ENCODE measurements around the gene GGN.

GGN gene

GRCh38 chr19:38381138-38381537 is 6.7 kb downstream of the GGN start:
- no peaks in the 10 kb centered on the region for H3K9me3 ChIP-seq (ENCODE audit: insufficient read depth, low read length)
- no peak for TF ChIP-seq YY1 (IDR thresholded peaks at IDR 0.05; ENCODE audit: insufficient read depth, insufficient read length)
- DNase-seq (ENCODE audit: low read depth, low spot score) = no peak
- peaks cover 5% of the 10 kb centered on the region for H3K4me1 ChIP-seq (ENCODE audit: insufficient read depth, insufficient read length)
- H3K27me3 ChIP-seq (ENCODE audit: insufficient read depth, insufficient read length) = no peaks in the 10 kb centered on the region
- no peak overlapping the region for H3K9ac ChIP-seq (ENCODE audit: insufficient read length, low read depth)
- H3K36me3 ChIP-seq (ENCODE audit: insufficient read depth, insufficient read length, low read length) = peaks cover 75% of the 10 kb centered on the region
- H3K4me3 ChIP-seq (ENCODE audit: insufficient read length, low read depth) = no peak overlapping the region

GRCh38 chr19:38378866-38379265 is 9.0 kb downstream of the GGN start:
- no peaks in the 10 kb centered on the region for H3K27me3 ChIP-seq (ENCODE audit: insufficient read depth, insufficient read length)
- no peak for DNase-seq (ENCODE audit: low read depth, low spot score)
- H3K9me3 ChIP-seq (ENCODE audit: insufficient read depth, low read length) = no peaks in the 10 kb centered on the region
- no peaks in the 10 kb centered on the region for H3K4me1 ChIP-seq (ENCODE audit: insufficient read depth, insufficient read length)
- peaks cover 64% of the 10 kb centered on the region for H3K36me3 ChIP-seq (ENCODE audit: insufficient read depth, insufficient read length, low read length)
- H3K9ac ChIP-seq (ENCODE audit: insufficient read length, low read depth) = no peak overlapping the region
- no peak overlapping the region for H3K4me3 ChIP-seq (ENCODE audit: insufficient read length, low read depth)
- no peak for TF ChIP-seq ZNF274 (IDR thresholded peaks at IDR 0.05; ENCODE audit: low read depth, low read length)
- TF ChIP-seq YY1 (IDR thresholded peaks at IDR 0.05; ENCODE audit: insufficient read depth, insufficient read length) = no peak
- TF ChIP-seq SUZ12 (IDR thresholded peaks at IDR 0.05; ENCODE audit: extremely low read depth, insufficient read depth, insufficient read length) = no peak

- Histone ChIP-seq H3K36me3 (ENCODE audit: insufficient read depth, insufficient read length, low read length) (peaks cover 48% of the 10 kb centered on the region), H3K9ac (ENCODE audit: insufficient read length, low read depth) (no peak overlapping the region)
- TF ChIP-seq YY1 (IDR thresholded peaks at IDR 0.05; ENCODE audit: insufficient read depth, insufficient read length) (no peak), ZNF274 (IDR thresholded peaks at IDR 0.05; ENCODE audit: low read depth, low read length) (no peak), SUZ12 (IDR thresholded peaks at IDR 0.05; ENCODE audit: extremely low read depth, insufficient read depth, insufficient read length) (no peak)
These were observed 10.8 kb downstream of the GGN start for GRCh38 chr19:38377052-38377451.

GRCh38 chr19:38376576-38376975 is 11.3 kb downstream of the GGN start:
- no peak for TF ChIP-seq YY1 (IDR thresholded peaks at IDR 0.05; ENCODE audit: insufficient read depth, insufficient read length)
- peaks cover 44% of the 10 kb centered on the region for H3K36me3 ChIP-seq (ENCODE audit: insufficient read depth, insufficient read length, low read length)
- no peak for DNase-seq (ENCODE audit: low read depth, low spot score)
- no peak overlapping the region for H3K9ac ChIP-seq (ENCODE audit: insufficient read length, low read depth)
- H3K4me3 ChIP-seq (ENCODE audit: insufficient read length, low read depth) = no peak overlapping the region
- no peaks in the 10 kb centered on the region for H3K9me3 ChIP-seq (ENCODE audit: insufficient read depth, low read length)
- no peaks in the 10 kb centered on the region for H3K27me3 ChIP-seq (ENCODE audit: insufficient read depth, insufficient read length)
- H3K4me1 ChIP-seq (ENCODE audit: insufficient read depth, insufficient read length) = no peaks in the 10 kb centered on the region

More at GRCh38 chr19:38377052-38377451, 10.8 kb downstream of the GGN start:
- H3K9me3 ChIP-seq (ENCODE audit: insufficient read depth, low read length) = no peaks in the 10 kb centered on the region
- no peaks in the 10 kb centered on the region for H3K27me3 ChIP-seq (ENCODE audit: insufficient read depth, insufficient read length)
- no peak for DNase-seq (ENCODE audit: low read depth, low spot score)
- no peaks in the 10 kb centered on the region for H3K4me1 ChIP-seq (ENCODE audit: insufficient read depth, insufficient read length)
- no peak overlapping the region for H3K4me3 ChIP-seq (ENCODE audit: insufficient read length, low read depth)

GRCh38 chr19:38375748-38376147 is 12.1 kb downstream of the GGN start:
- Histone ChIP-seq H3K9me3 (ENCODE audit: insufficient read depth, low read length) (no peaks in the 10 kb centered on the region), H3K36me3 (ENCODE audit: insufficient read depth, insufficient read length, low read length) (peaks cover 35% of the 10 kb centered on the region), H3K27me3 (ENCODE audit: insufficient read depth, insufficient read length) (no peaks in the 10 kb centered on the region), H3K9ac (ENCODE audit: insufficient read length, low read depth) (peak overlapping the region; percentile 96), H3K4me3 (ENCODE audit: insufficient read length, low read depth) (peak overlapping the region; percentile 73), H3K4me1 (ENCODE audit: insufficient read depth, insufficient read length) (no peaks in the 10 kb centered on the region)
- no peak for DNase-seq (ENCODE audit: low read depth, low spot score)
- TF ChIP-seq SUZ12 (IDR thresholded peaks at IDR 0.05; ENCODE audit: extremely low read depth, insufficient read depth, insufficient read length) (no peak), ZNF274 (IDR thresholded peaks at IDR 0.05; ENCODE audit: low read depth, low read length) (no peak), YY1 (IDR thresholded peaks at IDR 0.05; ENCODE audit: insufficient read depth, insufficient read length) (no peak)

- peak overlapping the region; percentile 73 for H3K4me3 ChIP-seq (ENCODE audit: insufficient read length, low read depth)
- peaks cover 29% of the 10 kb centered on the region for H3K36me3 ChIP-seq (ENCODE audit: insufficient read depth, insufficient read length, low read length)
- TF ChIP-seq SUZ12 (IDR thresholded peaks at IDR 0.05; ENCODE audit: extremely low read depth, insufficient read depth, insufficient read length) = no peak
- no peak for TF ChIP-seq ZNF274 (IDR thresholded peaks at IDR 0.05; ENCODE audit: low read depth, low read length)
- no peak for TF ChIP-seq YY1 (IDR thresholded peaks at IDR 0.05; ENCODE audit: insufficient read depth, insufficient read length)
- no peak for DNase-seq (ENCODE audit: low read depth, low spot score)
- H3K27me3 ChIP-seq (ENCODE audit: insufficient read depth, insufficient read length) = no peaks in the 10 kb centered on the region
- peak overlapping the region; percentile 96 for H3K9ac ChIP-seq (ENCODE audit: insufficient read length, low read depth)
- H3K4me1 ChIP-seq (ENCODE audit: insufficient read depth, insufficient read length) = no peaks in the 10 kb centered on the region
- H3K9me3 ChIP-seq (ENCODE audit: insufficient read depth, low read length) = no peaks in the 10 kb centered on the region
These were observed 12.7 kb downstream of the GGN start for GRCh38 chr19:38375098-38375493.

- no peaks in the 10 kb centered on the region for H3K27me3 ChIP-seq (ENCODE audit: insufficient read depth, insufficient read length)
- peaks cover 26% of the 10 kb centered on the region for H3K36me3 ChIP-seq (ENCODE audit: insufficient read depth, insufficient read length, low read length)
- no peaks in the 10 kb centered on the region for H3K4me1 ChIP-seq (ENCODE audit: insufficient read depth, insufficient read length)
- peak within 1 kb of the TSS; percentile 73 for H3K4me3 ChIP-seq (ENCODE audit: insufficient read length, low read depth)
- peak; percentile 96 for DNase-seq (ENCODE audit: low read depth, low spot score)
- peak within 1 kb of the TSS; percentile 96 for H3K9ac ChIP-seq (ENCODE audit: insufficient read length, low read depth)
- H3K9me3 ChIP-seq (ENCODE audit: insufficient read depth, low read length) = no peaks in the 10 kb centered on the region
- TF ChIP-seq ZNF274 (IDR thresholded peaks at IDR 0.05; ENCODE audit: low read depth, low read length) = no peak
- peak; percentile 94 for TF ChIP-seq YY1 (IDR thresholded peaks at IDR 0.05; ENCODE audit: insufficient read depth, insufficient read length)
- no peak for TF ChIP-seq SUZ12 (IDR thresholded peaks at IDR 0.05; ENCODE audit: extremely low read depth, insufficient read depth, insufficient read length)
These were observed 13.3 kb downstream of the GGN start, which contains the start of gene PSMD8 for GRCh38 chr19:38374332-38375097. PSMD8 (plus strand) TSS chr19:38374571; CDS start chr19:38374602, 31 bp downstream.
